T-helper 2 cell treated with Interferon-gamma antibody and Interleukin-4, amounts not matched to agents 100 ng/mL and 5 ng/mL, for 36 hours (primary cell): ENCODE results near the gene ZNF776. TPM values are rescaled to one million over a fixed set of nuclear protein-coding genes. Genes with fewer than 3 reads are reported as not detected.
"Not testable (repeated sequence)": the region's sequence is repeated elsewhere in the genome, so short reads cannot be mapped to it uniquely, and the experiment has no call there.

Experiments used
- intact Hi-C: fragments of 100-400 bp; cut with micrococcal nuclease; formaldehyde crosslinking; loops from one replicate; pipeline ENCODE4 v1.15.1; 2023
- total RNA-seq: library from RNA; stranded (reverse); gene quantifications from 2 replicates; pipeline ENCODE4 v1.2.3, GENCODE V29; 2022

The ZNF776 gene
- 9.0 and 13.1 TPM in 2 replicates for total RNA-seq

GRCh38 chr19:57746580-57747471 is at the start of gene ZNF776:
TSS of gene ZNF776 (plus strand) at chr19:57746815. CDS start at chr19:57747059, 244 bp downstream.
- intact Hi-C loops: loop anchor here (1.0 to 10.0 kb wide), 8 partner anchors 20 to 408 kb away; partner anchors contain the start of genes ZNF211, ZNF329, ZNF416 and ZNF417

GRCh38 chr19:57701625-57702024 is 45.0 kb upstream of the ZNF776 start:
- intact Hi-C loops: no loop called here

- intact Hi-C loops: no loop called here
Measured at GRCh38 chr19:57706346-57706745, 40.3 kb upstream of the ZNF776 start.

GRCh38 chr19:57708641-57709361 is 37.8 kb upstream of the ZNF776 start, which contains the start of gene ZNF154:
TSS of gene ZNF154 (minus strand) at chr19:57709204. CDS start at chr19:57708971, 233 bp downstream.
- intact Hi-C loops: no loop called here

- intact Hi-C loops: no loop called here
Measured at GRCh38 chr19:57709616-57710015, 37.0 kb upstream of the ZNF776 start.

- intact Hi-C loops: no loop called here
Measured at GRCh38 chr19:57712222-57712621, 34.4 kb upstream of the ZNF776 start.

GRCh38 chr19:57719424-57719823 is 27.2 kb upstream of the ZNF776 start:
- intact Hi-C loops: no loop called here

GRCh38 chr19:57719901-57720519 is 26.6 kb upstream of the ZNF776 start:
- intact Hi-C loops: no loop called here

GRCh38 chr19:57720878-57721277 is 25.7 kb upstream of the ZNF776 start:
- intact Hi-C loops: no loop called here

- intact Hi-C loops: not testable (repeated sequence)
Measured at GRCh38 chr19:57738320-57738719, 8.3 kb upstream of the ZNF776 start.

GRCh38 chr19:57738770-57739169 is 7.8 kb upstream of the ZNF776 start:
- intact Hi-C loops: not testable (repeated sequence)

GRCh38 chr19:57747472-57747807 is 825 bp downstream of the ZNF776 start:
- intact Hi-C loops: loop anchor here (2.0 to 10.0 kb wide), 3 partner anchors 67 to 407 kb away; partner anchors contain the start of genes ZNF329, ZNF552 and ZNF606

- intact Hi-C loops: loop anchor here (5.0 to 10.0 kb wide), 2 partner anchors 254 to 407 kb away; partner anchors contain the start of genes ZNF329 and ZNF606
Measured at GRCh38 chr19:57748029-57748428, 1.4 kb downstream of the ZNF776 start.

GRCh38 chr19:57754091-57754673 is 7.6 kb downstream of the ZNF776 start:
- intact Hi-C loops: no loop called here

- intact Hi-C loops: no loop called here
Measured at GRCh38 chr19:57755031-57755430, 8.4 kb downstream of the ZNF776 start.

- intact Hi-C loops: no loop called here
Measured at GRCh38 chr19:57757941-57758340, 11.3 kb downstream of the ZNF776 start.

- intact Hi-C loops: no loop called here
Measured at GRCh38 chr19:57759096-57759495, 12.5 kb downstream of the ZNF776 start.

GRCh38 chr19:57769345-57770131 is 22.9 kb downstream of the ZNF776 start, which contains the start of gene ZNF586:
TSS of gene ZNF586 (plus strand) at chr19:57769676. CDS start at chr19:57769843, 167 bp downstream.
- intact Hi-C loops: loop anchor here (1.0 kb wide), 3 partner anchors 23 to 233 kb away; partner anchors contain the start of genes ZNF552, ZNF606 and ZNF776

- intact Hi-C loops: no loop called here
Measured at GRCh38 chr19:57771417-57771816, 24.8 kb downstream of the ZNF776 start.

- intact Hi-C loops: no loop called here
Measured at GRCh38 chr19:57773488-57773887, 26.9 kb downstream of the ZNF776 start.
